ENCODE results near the gene CFAP97D2.

DNA sequence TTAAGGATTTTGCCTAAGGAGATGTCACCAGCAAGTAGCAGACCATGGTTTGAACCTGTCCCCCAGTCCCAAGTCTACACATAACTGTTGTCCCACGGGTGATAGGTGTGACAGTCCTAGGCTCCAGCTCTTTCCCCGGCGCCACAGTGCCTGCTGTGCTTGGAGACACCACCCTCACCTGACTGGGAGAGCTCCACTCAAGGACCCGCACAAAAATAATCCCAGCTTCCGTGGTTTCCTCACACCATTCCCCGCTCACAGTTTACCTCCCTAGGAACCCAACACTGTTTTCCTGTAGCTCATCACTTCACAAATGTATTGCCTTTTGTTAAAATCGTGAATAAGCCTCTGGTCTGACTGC is 26.8 kb upstream of the CFAP97D2 start:
- TF ChIP-seq, protein P1, sequence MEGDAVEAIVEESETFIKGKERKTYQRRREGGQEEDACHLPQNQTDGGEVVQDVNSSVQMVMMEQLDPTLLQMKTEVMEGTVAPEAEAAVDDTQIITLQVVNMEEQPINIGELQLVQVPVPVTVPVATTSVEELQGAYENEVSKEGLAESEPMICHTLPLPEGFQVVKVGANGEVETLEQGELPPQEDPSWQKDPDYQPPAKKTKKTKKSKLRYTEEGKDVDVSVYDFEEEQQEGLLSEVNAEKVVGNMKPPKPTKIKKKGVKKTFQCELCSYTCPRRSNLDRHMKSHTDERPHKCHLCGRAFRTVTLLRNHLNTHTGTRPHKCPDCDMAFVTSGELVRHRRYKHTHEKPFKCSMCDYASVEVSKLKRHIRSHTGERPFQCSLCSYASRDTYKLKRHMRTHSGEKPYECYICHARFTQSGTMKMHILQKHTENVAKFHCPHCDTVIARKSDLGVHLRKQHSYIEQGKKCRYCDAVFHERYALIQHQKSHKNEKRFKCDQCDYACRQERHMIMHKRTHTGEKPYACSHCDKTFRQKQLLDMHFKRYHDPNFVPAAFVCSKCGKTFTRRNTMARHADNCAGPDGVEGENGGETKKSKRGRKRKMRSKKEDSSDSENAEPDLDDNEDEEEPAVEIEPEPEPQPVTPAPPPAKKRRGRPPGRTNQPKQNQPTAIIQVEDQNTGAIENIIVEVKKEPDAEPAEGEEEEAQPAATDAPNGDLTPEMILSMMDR (IDR thresholded peaks at IDR 0.05), result no peak
- no peak for TF ChIP-seq TEAD4 (CRISPR knock-in tag; IDR thresholded peaks at IDR 0.05)
- TF ChIP-seq NFYB (CRISPR knock-in tag; conservative IDR thresholded peaks at IDR 0.05; ENCODE audit: low read depth), result no peak
- TF ChIP-seq, protein P2, sequence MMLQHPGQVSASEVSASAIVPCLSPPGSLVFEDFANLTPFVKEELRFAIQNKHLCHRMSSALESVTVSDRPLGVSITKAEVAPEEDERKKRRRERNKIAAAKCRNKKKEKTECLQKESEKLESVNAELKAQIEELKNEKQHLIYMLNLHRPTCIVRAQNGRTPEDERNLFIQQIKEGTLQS (CRISPR knock-in tag; conservative IDR thresholded peaks at IDR 0.05), result no peak
- TF ChIP-seq, protein P3, sequence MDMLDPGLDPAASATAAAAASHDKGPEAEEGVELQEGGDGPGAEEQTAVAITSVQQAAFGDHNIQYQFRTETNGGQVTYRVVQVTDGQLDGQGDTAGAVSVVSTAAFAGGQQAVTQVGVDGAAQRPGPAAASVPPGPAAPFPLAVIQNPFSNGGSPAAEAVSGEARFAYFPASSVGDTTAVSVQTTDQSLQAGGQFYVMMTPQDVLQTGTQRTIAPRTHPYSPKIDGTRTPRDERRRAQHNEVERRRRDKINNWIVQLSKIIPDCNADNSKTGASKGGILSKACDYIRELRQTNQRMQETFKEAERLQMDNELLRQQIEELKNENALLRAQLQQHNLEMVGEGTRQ (CRISPR knock-in tag; IDR thresholded peaks at IDR 0.05), result no peak
- no peak for TF ChIP-seq CBFB (CRISPR knock-in tag; IDR thresholded peaks at IDR 0.05; ENCODE audit: low read depth)
- no peak for TF ChIP-seq SMAD3 (CRISPR knock-in tag; IDR thresholded peaks at IDR 0.05; ENCODE audit: borderline replicate concordance)
- TF ChIP-seq, protein P4, sequence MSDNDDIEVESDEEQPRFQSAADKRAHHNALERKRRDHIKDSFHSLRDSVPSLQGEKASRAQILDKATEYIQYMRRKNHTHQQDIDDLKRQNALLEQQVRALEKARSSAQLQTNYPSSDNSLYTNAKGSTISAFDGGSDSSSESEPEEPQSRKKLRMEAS (CRISPR knock-in tag; IDR thresholded peaks at IDR 0.05), result no peak
- no peak for TF ChIP-seq ZNF121 (CRISPR knock-in tag; IDR thresholded peaks at IDR 0.05)
- no peak for TF ChIP-seq ETV6 (CRISPR knock-in tag; IDR thresholded peaks at IDR 0.05)
- TF ChIP-seq CREB1 (CRISPR knock-in tag; IDR thresholded peaks at IDR 0.05), result no peak

Measured in WTC11 (cell line).